Gastroesophageal sphincter (tissue), 4 donors: ENCODE measurements around the gene EHD3. TPM values are rescaled to one million over a fixed set of nuclear protein-coding genes. Genes with fewer than 3 reads are reported as not detected.

Experiments used
- ATAC-seq: fragments of 150-250 bp; one replicate; pipeline ENCODE4 v1.9.1; 2016; ENCODE audit warnings: mild to moderate bottlenecking, moderate library complexity
- H3K27ac ChIP-seq, 4 donors: fragments of 200-600 bp; sonication (generic) in 3 of 4; 1 replicate in 3 of 4; 2 replicates in 1 of 4; pipeline ENCODE4 v1.5.1; 2016 to 2019
- H3K27me3 ChIP-seq: fragments of 200-600 bp; sonication (generic); one replicate; pipeline ENCODE4 v1.5.1; 2019
- H3K36me3 ChIP-seq, 2 donors: fragments of 200-600 bp; sonication (generic); one replicate each; pipeline ENCODE4 v1.5.1; 2019; ENCODE audit warnings: control low read depth in 1 of 2
- H3K4me1 ChIP-seq, 3 donors: fragments of 200-600 bp; sonication (generic); 1 replicate in 2 of 3; 2 replicates in 1 of 3; pipeline ENCODE4 v1.5.1; 2016 to 2019; ENCODE audit warnings: control low read depth in 2 of 3
- H3K4me3 ChIP-seq, 2 donors: fragments of 200-600 bp; sonication (generic); one replicate each; pipeline ENCODE4 v1.5.1; 2019; ENCODE audit warnings: mild to moderate bottlenecking in 1 of 2, moderate library complexity in 1 of 2
- H3K9me3 ChIP-seq, 3 donors: fragments of 200-600 bp; sonication (generic); one replicate each; pipeline ENCODE4 v1.5.1; 2017 to 2019; ENCODE audit warnings: control low read depth in 2 of 3
- EP300 ChIP-seq: sonication (generic); formaldehyde crosslinking; IDR thresholded peaks from one replicate; pipeline ENCODE4 v1.6.1; 2017; ENCODE audit warnings: antibody characterized with exemption, mild to moderate bottlenecking
- POLR2A ChIP-seq, 2 donors: fragments of 450-650 bp; IDR thresholded peaks; one replicate each; pipeline ENCODE4 v1.6.1; 2017; ENCODE audit warnings: antibody characterized with exemption in 2 of 2, mild to moderate bottlenecking in 2 of 2, moderate library complexity in 1 of 2
- POLR2AphosphoS5 ChIP-seq: sonication (generic); formaldehyde crosslinking; IDR thresholded peaks from one replicate; pipeline ENCODE4 v1.6.1; 2017; ENCODE audit warnings: antibody characterized with exemption
- WGBS, 2 donors: methylation state at CpG; one replicate each; pipeline ENCODE4 v1.1.5; 2018; ENCODE audit warnings: low coverage in 1 of 2; 5-methylcytosine and 5-hydroxymethylcytosine counted together
- total RNA-seq, 4 donors: library from RNA; depleted of rRNA; stranded (reverse); fragments of >200 nt; gene quantifications; one replicate each; pipeline ENCODE4 v1.1.0, GENCODE V29; 2016
- TF ChIP-seq, protein P1 (sequence below), 4 experiments: fragments of 200-600 bp in 2 of 4; fragments of 450-650 bp in 2 of 4; sonication (generic) in 1 of 4; IDR thresholded peaks; one replicate each; pipeline ENCODE4 v1.5.1; 2017 to 2019; ENCODE audit warnings: antibody characterized with exemption in 4 of 4, mild to moderate bottlenecking in 2 of 4, moderate library complexity in 2 of 4

Gene EHD3
- total RNA-seq, 4 donors from 2014 or later: 3.8 to 8.4 (median 4.9) TPM

DNA sequence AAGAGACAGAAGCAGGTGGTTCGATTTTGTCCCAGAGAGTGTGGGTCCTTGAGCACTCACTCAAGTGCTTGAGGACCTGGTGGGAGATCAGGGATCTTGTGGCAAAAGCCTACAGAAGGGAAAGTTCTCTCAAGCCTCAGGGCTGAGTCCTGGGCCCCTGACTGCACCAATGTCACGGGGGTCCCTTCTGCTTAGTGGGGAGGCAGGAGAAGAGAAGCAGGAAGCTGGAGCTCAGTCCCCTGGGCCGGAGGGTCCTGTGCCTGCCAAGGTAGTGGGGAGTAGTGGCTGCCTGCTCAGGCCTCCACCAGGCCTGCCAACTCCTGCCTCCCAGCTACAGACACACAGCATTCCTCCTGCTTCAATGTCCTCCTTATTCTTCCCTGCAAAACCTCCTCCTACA is 28.3 kb upstream of the EHD3 start:
- TF ChIP-seq, protein P1, sequence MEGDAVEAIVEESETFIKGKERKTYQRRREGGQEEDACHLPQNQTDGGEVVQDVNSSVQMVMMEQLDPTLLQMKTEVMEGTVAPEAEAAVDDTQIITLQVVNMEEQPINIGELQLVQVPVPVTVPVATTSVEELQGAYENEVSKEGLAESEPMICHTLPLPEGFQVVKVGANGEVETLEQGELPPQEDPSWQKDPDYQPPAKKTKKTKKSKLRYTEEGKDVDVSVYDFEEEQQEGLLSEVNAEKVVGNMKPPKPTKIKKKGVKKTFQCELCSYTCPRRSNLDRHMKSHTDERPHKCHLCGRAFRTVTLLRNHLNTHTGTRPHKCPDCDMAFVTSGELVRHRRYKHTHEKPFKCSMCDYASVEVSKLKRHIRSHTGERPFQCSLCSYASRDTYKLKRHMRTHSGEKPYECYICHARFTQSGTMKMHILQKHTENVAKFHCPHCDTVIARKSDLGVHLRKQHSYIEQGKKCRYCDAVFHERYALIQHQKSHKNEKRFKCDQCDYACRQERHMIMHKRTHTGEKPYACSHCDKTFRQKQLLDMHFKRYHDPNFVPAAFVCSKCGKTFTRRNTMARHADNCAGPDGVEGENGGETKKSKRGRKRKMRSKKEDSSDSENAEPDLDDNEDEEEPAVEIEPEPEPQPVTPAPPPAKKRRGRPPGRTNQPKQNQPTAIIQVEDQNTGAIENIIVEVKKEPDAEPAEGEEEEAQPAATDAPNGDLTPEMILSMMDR (IDR thresholded peaks at IDR 0.05): no peak
- no peak for TF ChIP-seq POLR2A (IDR thresholded peaks at IDR 0.05)
- no peak for TF ChIP-seq POLR2AphosphoS5
- TF ChIP-seq EP300: no peak
- 83 to 100% methylated on average over 2 to 3 of the region's 3 CpGs for WGBS, 2 donors
- no peak overlapping the region for H3K27ac ChIP-seq
- H3K9me3 ChIP-seq: no peaks in the 10 kb centered on the region
- no peak overlapping the region for H3K4me3 ChIP-seq
- no peak for ATAC-seq
- H3K4me1 ChIP-seq: no peaks in the 10 kb centered on the region
- no peaks in the 10 kb centered on the region for H3K36me3 ChIP-seq
- peaks cover 8% of the 10 kb centered on the region for H3K27me3 ChIP-seq

DNA sequence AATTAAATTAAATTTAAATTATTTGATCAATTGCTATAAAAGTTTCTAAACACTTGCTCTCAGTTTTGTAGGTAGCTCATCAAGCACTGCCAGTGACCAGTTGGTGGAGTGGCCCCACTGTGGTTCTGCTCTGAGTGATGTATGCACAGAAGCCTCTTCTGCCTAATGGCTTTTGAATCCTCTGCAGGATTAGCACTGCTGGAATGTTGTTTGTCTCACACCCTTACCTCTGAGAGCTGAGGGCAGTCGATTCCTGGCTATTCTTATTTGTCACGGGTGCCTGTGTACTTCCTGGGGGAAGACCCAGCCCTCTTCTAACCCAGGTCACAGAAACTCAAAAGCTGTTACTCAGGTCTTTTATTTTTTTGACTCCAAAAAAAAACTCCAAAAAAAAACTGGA is 26.2 kb upstream of the EHD3 start:
- Histone ChIP-seq H3K36me3 (no peaks in the 10 kb centered on the region), H3K27ac (no peak overlapping the region), H3K27me3 (peaks cover 8% of the 10 kb centered on the region), H3K4me1 (no peaks in the 10 kb centered on the region), H3K9me3 (no peaks in the 10 kb centered on the region), H3K4me3 (no peak overlapping the region)
- 35 to 80% methylated on average over 1 to 2 of the region's 2 CpGs for WGBS, 2 donors
- ATAC-seq: no peak
- no peak for TF ChIP-seq EP300
- TF ChIP-seq, protein P1 (IDR thresholded peaks at IDR 0.05): no peak
- no peak for TF ChIP-seq POLR2A (IDR thresholded peaks at IDR 0.05)
- no peak for TF ChIP-seq POLR2AphosphoS5

DNA sequence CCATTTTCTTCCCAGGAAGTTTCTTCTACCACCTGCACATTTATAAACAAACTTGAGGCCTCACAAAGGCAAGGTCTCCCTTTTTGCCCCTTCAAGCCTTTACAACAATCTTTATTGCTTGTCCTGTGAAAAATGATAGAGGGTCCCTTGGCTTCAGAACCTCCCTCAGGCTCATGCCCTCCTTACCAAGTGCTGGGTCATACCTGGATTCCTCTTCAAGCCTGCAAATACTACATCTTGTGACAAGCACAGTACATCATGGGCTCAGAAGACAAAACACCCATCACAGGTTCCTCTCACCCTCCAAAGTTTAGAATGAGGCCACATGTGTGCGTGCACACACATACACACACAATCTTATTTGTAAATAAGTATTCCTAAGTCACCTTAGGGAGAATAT is 25.7 kb upstream of the EHD3 start:
- no peaks in the 10 kb centered on the region for H3K36me3 ChIP-seq
- WGBS, 2 donors: 86% methylated on average over 1 of the region's 1 CpG; no CpG with 5 or more reads in 1 of the 2 donors
- no peaks in the 10 kb centered on the region for H3K9me3 ChIP-seq
- H3K4me3 ChIP-seq: no peak overlapping the region
- no peak for TF ChIP-seq EP300
- no peaks in the 10 kb centered on the region for H3K4me1 ChIP-seq
- H3K27me3 ChIP-seq: peaks cover 8% of the 10 kb centered on the region
- H3K27ac ChIP-seq: no peak overlapping the region
- no peak for ATAC-seq

DNA sequence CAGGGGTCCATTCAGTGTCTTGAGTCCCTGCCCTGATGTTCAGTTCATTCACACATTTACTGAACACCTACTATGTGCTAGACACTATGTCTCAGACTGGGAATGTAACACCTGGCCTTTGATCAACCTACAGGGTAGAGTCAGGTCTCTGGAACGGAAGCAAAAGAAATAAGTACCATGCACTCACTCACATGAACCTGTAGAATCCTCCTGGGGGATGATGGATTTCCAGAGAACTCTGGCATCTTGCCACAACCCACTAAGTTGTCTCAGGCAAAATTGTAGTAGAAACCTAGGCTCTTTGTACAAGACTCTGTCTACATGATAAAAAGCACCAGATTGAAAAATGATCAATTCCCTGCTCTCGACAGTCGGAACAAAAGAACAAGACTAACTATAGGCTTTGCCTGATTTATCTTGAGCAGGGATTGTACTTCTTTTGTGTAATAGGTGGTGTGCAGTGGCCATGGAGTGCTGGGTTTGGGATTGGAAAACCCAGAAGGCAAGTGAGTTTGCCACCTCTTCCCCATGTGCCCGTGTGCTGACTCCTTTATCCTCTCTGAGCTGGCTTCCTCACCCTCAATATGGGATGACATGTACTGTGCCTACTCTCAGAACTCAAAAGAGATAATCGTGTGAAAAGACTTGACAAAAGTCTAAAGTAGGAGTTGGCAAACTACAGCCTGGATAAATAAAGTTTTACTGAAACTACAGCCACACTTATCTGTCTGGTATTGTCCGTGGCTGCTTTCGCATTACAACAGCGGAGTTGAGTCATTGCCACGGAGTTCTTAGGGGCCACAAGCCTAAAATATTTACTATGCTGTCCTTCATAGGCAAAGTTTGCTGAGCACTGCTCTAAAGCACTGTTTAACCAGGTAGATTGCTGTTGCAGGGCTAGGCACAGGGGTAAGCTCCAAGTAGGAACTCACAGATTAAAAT is 21.0 kb upstream of the EHD3 start:
- H3K27ac ChIP-seq: no peak overlapping the region
- no peak for ATAC-seq
- WGBS, 2 donors: 71 to 82% methylated on average over 4 to 8 of the region's 9 CpGs

DNA sequence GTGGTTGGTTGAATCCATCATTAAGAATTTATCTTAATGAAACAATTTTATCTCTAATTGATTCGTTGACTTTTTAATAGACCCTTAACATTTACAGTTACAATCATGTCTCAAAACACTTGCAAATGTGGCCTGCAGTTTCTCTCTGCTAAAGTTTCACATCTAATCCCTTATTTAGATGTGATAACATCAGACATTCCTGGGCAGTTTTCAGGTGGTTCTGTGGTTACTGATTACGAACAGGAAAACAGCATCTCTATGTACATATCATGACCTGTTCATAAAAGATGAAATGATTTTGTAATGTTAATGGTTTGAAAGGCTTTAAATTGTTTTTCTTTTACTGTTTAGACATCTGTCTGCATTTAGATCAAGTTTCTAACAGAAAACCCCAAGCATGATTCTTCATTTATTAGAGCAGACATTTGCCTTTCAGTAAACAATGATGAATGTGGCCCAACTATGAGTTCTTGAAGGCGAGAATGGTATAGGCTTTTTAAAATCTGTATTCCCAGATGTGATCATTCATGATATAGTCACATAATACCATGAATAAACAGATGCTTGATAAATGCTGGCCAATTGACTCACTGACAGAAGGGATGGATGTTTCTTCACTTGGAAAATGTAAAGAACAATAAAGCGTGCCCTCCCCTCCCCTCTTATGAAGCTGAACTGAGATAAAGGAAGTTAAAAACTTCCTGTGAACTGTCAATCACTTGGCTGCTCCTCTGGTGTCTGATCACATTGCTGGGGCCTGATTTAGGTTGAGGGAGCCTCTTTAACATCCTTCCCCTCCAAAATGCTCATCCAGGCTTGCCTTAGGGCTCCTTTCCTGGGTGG is 20.1 kb upstream of the EHD3 start:
- Histone ChIP-seq H3K27ac (no peak overlapping the region), H3K4me3 (no peak overlapping the region), H3K9me3 (no peaks in the 10 kb centered on the region), H3K27me3 (peaks cover 6% of the 10 kb centered on the region), H3K4me1 (no peaks in the 10 kb centered on the region), H3K36me3 (no peaks in the 10 kb centered on the region)
- 11 to 15% methylated on average over 4 of the region's 4 CpGs for WGBS, 2 donors
- no peak for ATAC-seq
- TF ChIP-seq, protein P1 (IDR thresholded peaks at IDR 0.05): no peak
- no peak for TF ChIP-seq EP300
- TF ChIP-seq POLR2AphosphoS5: no peak
- TF ChIP-seq POLR2A (IDR thresholded peaks at IDR 0.05): no peak

More for the DNA sequence above, 21.0 kb upstream of the EHD3 start:
- no peaks in the 10 kb centered on the region for H3K4me1 ChIP-seq
- H3K36me3 ChIP-seq: no peaks in the 10 kb centered on the region
- no peaks in the 10 kb centered on the region for H3K27me3 ChIP-seq
- no peaks in the 10 kb centered on the region for H3K9me3 ChIP-seq
- TF ChIP-seq POLR2A (IDR thresholded peaks at IDR 0.05) (no peak), POLR2AphosphoS5 (no peak), EP300 (no peak)
- TF ChIP-seq, protein P1 (IDR thresholded peaks at IDR 0.05): no peak
- H3K4me3 ChIP-seq: no peak overlapping the region
